ENCODE results near the gene SCLY. TPM values are rescaled to one million over a fixed set of nuclear protein-coding genes. Genes with fewer than 3 reads are reported as not detected.
A peak's percentile ranks its signal among the peaks of the same experiment; 100 is the strongest.

The SCLY gene
- total RNA-seq, 1 experiment from 2014 or later: 68.4 TPM

GRCh38 chr2:238128534-238129001 is 67.8 kb downstream of the SCLY start:
- Mint-ChIP-seq H3K27me3 (ENCODE audit: low read depth) (no peaks in the 10 kb centered on the region), H3K4me1 (no peaks in the 10 kb centered on the region), H3K27ac (no peak overlapping the region), H3K9me3 (no peaks in the 10 kb centered on the region), H3K4me3 (no peak overlapping the region), H3K36me3 (no peaks in the 10 kb centered on the region)
- ATAC-seq (peak; percentile 80), DNase-seq (ENCODE audit: low spot score) (peak; percentile 80)
- CTCF ChIA-PET: interaction anchor here (0.6 to 2.7 kb wide), 10 partner anchors 8 to 557 kb away, joined by 3 to 41 read pairs (median 6); partner anchors contain the start of genes KLHL30 and SCLY
- TF ChIP-seq ZNF232 (CRISPR knock-in tag; IDR thresholded peaks at IDR 0.05): no peak
- TF ChIP-seq ZNF671 (CRISPR knock-in tag; IDR thresholded peaks at IDR 0.05): no peak
- TF ChIP-seq ZBTB21 (CRISPR knock-in tag; IDR thresholded peaks at IDR 0.05; ENCODE audit: borderline replicate concordance): no peak
- no peak for TF ChIP-seq MYBL2 (CRISPR knock-in tag; IDR thresholded peaks at IDR 0.05)
- no peak for TF ChIP-seq SP1 (CRISPR knock-in tag; conservative IDR thresholded peaks at IDR 0.05)
- TF ChIP-seq ZNF396 (CRISPR knock-in tag; IDR thresholded peaks at IDR 0.05; ENCODE audit: borderline replicate concordance): no peak
- no peak for TF ChIP-seq JUN (CRISPR knock-in tag; IDR thresholded peaks at IDR 0.05)
- TF ChIP-seq CREM (CRISPR knock-in tag; IDR thresholded peaks at IDR 0.05): no peak
- no peak for TF ChIP-seq ZNF138 (CRISPR knock-in tag; conservative IDR thresholded peaks at IDR 0.05)
- TF ChIP-seq ZNF263 (CRISPR knock-in tag; IDR thresholded peaks at IDR 0.05; ENCODE audit: low read depth): no peak
- POLR2A ChIA-PET: no interaction called here

- no peaks in the 10 kb centered on the region for H3K27me3 Mint-ChIP-seq (ENCODE audit: low read depth)
- no peak for DNase-seq (ENCODE audit: low spot score)
- no peak for ATAC-seq
- H3K4me3 Mint-ChIP-seq: no peak overlapping the region
- ChIA-PET POLR2A (no interaction called here), CTCF (interaction anchor here (1.0 to 2.7 kb wide), 8 partner anchors 9 to 557 kb away, joined by 3 to 41 read pairs (median 7); partner anchors contain the start of gene KLHL30)
- no peaks in the 10 kb centered on the region for H3K4me1 Mint-ChIP-seq
- TF ChIP-seq HMGXB4 (CRISPR knock-in tag; IDR thresholded peaks at IDR 0.05): no peak
- TF ChIP-seq OVOL2 (CRISPR knock-in tag; IDR thresholded peaks at IDR 0.05; ENCODE audit: borderline replicate concordance): no peak
- TF ChIP-seq MLX (CRISPR knock-in tag; IDR thresholded peaks at IDR 0.05): no peak
- TF ChIP-seq ATF1 (CRISPR knock-in tag; IDR thresholded peaks at IDR 0.05): no peak
- no peak for TF ChIP-seq ELF4 (CRISPR knock-in tag; IDR thresholded peaks at IDR 0.05; ENCODE audit: low read depth)
- TF ChIP-seq RORB (CRISPR knock-in tag; IDR thresholded peaks at IDR 0.05): no peak
- no peak for TF ChIP-seq USF1 (CRISPR knock-in tag; IDR thresholded peaks at IDR 0.05)
- TF ChIP-seq KAT7 (CRISPR knock-in tag; IDR thresholded peaks at IDR 0.05; ENCODE audit: borderline replicate concordance): no peak
- TF ChIP-seq NFE2L1 (CRISPR knock-in tag; IDR thresholded peaks at IDR 0.05): no peak
- TF ChIP-seq PRDM15 (CRISPR knock-in tag; IDR thresholded peaks at IDR 0.05): no peak
- TF ChIP-seq NR2C2 (CRISPR knock-in tag; IDR thresholded peaks at IDR 0.05): no peak
- no peak for TF ChIP-seq ZNF317 (CRISPR knock-in tag; IDR thresholded peaks at IDR 0.05; ENCODE audit: borderline replicate concordance, low read depth)
- no peaks in the 10 kb centered on the region for H3K36me3 Mint-ChIP-seq
- H3K9me3 Mint-ChIP-seq: no peaks in the 10 kb centered on the region
- H3K27ac Mint-ChIP-seq: no peak overlapping the region
Observed at GRCh38 chr2:238129166-238130010, 68.6 kb downstream of the SCLY start.
